GM19099 (cell line): ENCODE data around the gene MSRB3.

Experiments used
- POLR2A ChIP-seq: IDR thresholded peaks from 3 replicates; pipeline ENCODE4 v1.6.1; 2011; ENCODE audit warnings: low read depth; ENCODE audit not compliant: insufficient read length; ENCODE audit errors: extremely low read depth

MSRB3 gene

GRCh38 chr12:65501935-65502334 lies 223.5 kb downstream of the MSRB3 start:
- TF ChIP-seq POLR2A = no peak

GRCh38 chr12:65504417-65504816 lies 225.9 kb downstream of the MSRB3 start:
- no peak for TF ChIP-seq POLR2A

GRCh38 chr12:65505386-65506121 lies 227.1 kb downstream of the MSRB3 start:
- TF ChIP-seq POLR2A = no peak

- no peak for TF ChIP-seq POLR2A
Measured at GRCh38 chr12:65508276-65509035, 230.0 kb downstream of the MSRB3 start.

- no peak for TF ChIP-seq POLR2A
Measured at GRCh38 chr12:65510007-65510406, 231.5 kb downstream of the MSRB3 start.

GRCh38 chr12:65510584-65511050 lies 232.1 kb downstream of the MSRB3 start:
- TF ChIP-seq POLR2A = no peak

GRCh38 chr12:65511134-65511834 lies 232.8 kb downstream of the MSRB3 start:
- TF ChIP-seq POLR2A = no peak

GRCh38 chr12:65511912-65512311 lies 233.4 kb downstream of the MSRB3 start:
- TF ChIP-seq POLR2A = no peak
